Medulla oblongata (tissue), 1 donor: ENCODE results near the gene BIRC6.

ENCODE experiments used
- DNase-seq: peaks from one replicate; pipeline ENCODE4 v3.0.0-alpha.2; 2015; ENCODE audit errors: extremely low spot score

BIRC6 gene

GRCh38 chr2:32376756-32377155 lies 19.9 kb downstream of the BIRC6 start:
- no peak for DNase-seq

- DNase-seq, result no peak
Observed at GRCh38 chr2:32377928-32378327, 21.1 kb downstream of the BIRC6 start.

GRCh38 chr2:32379352-32379751 lies 22.5 kb downstream of the BIRC6 start:
- DNase-seq, result no peak

- no peak for DNase-seq
Observed at GRCh38 chr2:32383858-32384257, 27.0 kb downstream of the BIRC6 start.

- DNase-seq, result no peak
Observed at GRCh38 chr2:32384529-32384928, 27.7 kb downstream of the BIRC6 start.

- DNase-seq, result no peak
Observed at GRCh38 chr2:32386739-32387138, 29.9 kb downstream of the BIRC6 start.

- no peak for DNase-seq
Observed at GRCh38 chr2:32399221-32399620, 42.4 kb downstream of the BIRC6 start.

- DNase-seq, result no peak
Observed at GRCh38 chr2:32402091-32402490, 45.3 kb downstream of the BIRC6 start.

GRCh38 chr2:32403782-32404181 lies 47.0 kb downstream of the BIRC6 start:
- no peak for DNase-seq

GRCh38 chr2:32404691-32405090 lies 47.9 kb downstream of the BIRC6 start:
- DNase-seq, result no peak

GRCh38 chr2:32416519-32416918 lies 59.7 kb downstream of the BIRC6 start:
- DNase-seq, result no peak

GRCh38 chr2:32417659-32418058 lies 60.8 kb downstream of the BIRC6 start:
- DNase-seq, result no peak

GRCh38 chr2:32418778-32419177 lies 62.0 kb downstream of the BIRC6 start:
- no peak for DNase-seq

GRCh38 chr2:32422133-32422532 lies 65.3 kb downstream of the BIRC6 start:
- DNase-seq, result no peak

GRCh38 chr2:32423536-32423935 lies 66.7 kb downstream of the BIRC6 start:
- DNase-seq, result no peak

GRCh38 chr2:32424739-32425138 lies 67.9 kb downstream of the BIRC6 start:
- no peak for DNase-seq

GRCh38 chr2:32425719-32426141 lies 68.9 kb downstream of the BIRC6 start:
- no peak for DNase-seq

- DNase-seq, result no peak
Observed at GRCh38 chr2:32427672-32428610, 71.1 kb downstream of the BIRC6 start.

GRCh38 chr2:32430804-32431203 lies 74.0 kb downstream of the BIRC6 start:
- DNase-seq, result no peak

- DNase-seq, result no peak
Observed at GRCh38 chr2:32436150-32436549, 79.3 kb downstream of the BIRC6 start.

- DNase-seq, result no peak
Observed at GRCh38 chr2:32442020-32442467, 85.2 kb downstream of the BIRC6 start.

- no peak for DNase-seq
Observed at GRCh38 chr2:32446369-32446768, 89.5 kb downstream of the BIRC6 start.

- no peak for DNase-seq
Observed at GRCh38 chr2:32450851-32451250, 94.0 kb downstream of the BIRC6 start.
